ENCODE measurements around the gene EDC4. TPM values are rescaled to one million over a fixed set of nuclear protein-coding genes. Genes with fewer than 3 reads are reported as not detected.
"Not testable (repeated sequence)": the region's sequence is repeated elsewhere in the genome, so short reads cannot be mapped to it uniquely, and the experiment has no call there.

Gene EDC4
- total RNA-seq, 4 donors from 2014 or later = 36.7 to 62.4 (median 55.6) TPM

GRCh38 chr16:67833415-67834241 is 39.2 kb upstream of the EDC4 start:
- Histone ChIP-seq H3K9me3 (no peaks in the 10 kb centered on the region), H3K4me1 (peaks cover 0 to 25% (median 9%) of the 10 kb centered on the region in 4 donors), H3K36me3 (peaks cover 0 to 39% (median 4%) of the 10 kb centered on the region in 3 donors), H3K27ac (peak overlapping the region in 3 of 4 donors; percentile 79 to 86 (median 80)), H3K4me3 (peak overlapping the region; percentile 69 to 88 (median 82)), H3K27me3 (no peaks in the 10 kb centered on the region)
- TF ChIP-seq EP300 (IDR thresholded peaks at IDR 0.05) = peak; percentile 33 to 72
- no peak for TF ChIP-seq CTCF (IDR thresholded peaks at IDR 0.05)
- TF ChIP-seq POLR2A (IDR thresholded peaks at IDR 0.05) = peak; percentile 17 to 69
- 0 to 1% methylated on average over 41 to 46 of the region's 49 CpGs for WGBS, 2 donors
- peak; percentile 90 to 96 for DNase-seq (ENCODE audit: low spot score in 2 of 2)

- H3K4me3 ChIP-seq = peak overlapping the region; percentile 69 to 88 (median 82)
- DNase-seq (ENCODE audit: low spot score in 2 of 2) = no peak
- H3K27me3 ChIP-seq = no peaks in the 10 kb centered on the region
- peaks cover 0 to 33% (median 4%) of the 10 kb centered on the region in 3 donors for H3K36me3 ChIP-seq
- H3K27ac ChIP-seq = peak overlapping the region in 3 of 4 donors; percentile 26 to 86 (median 80)
- H3K9me3 ChIP-seq = no peaks in the 10 kb centered on the region
- peaks cover 0 to 25% (median 9%) of the 10 kb centered on the region in 4 donors for H3K4me1 ChIP-seq
- TF ChIP-seq EP300 (IDR thresholded peaks at IDR 0.05) = no peak
- TF ChIP-seq POLR2A (IDR thresholded peaks at IDR 0.05) = no peak
- TF ChIP-seq CTCF (IDR thresholded peaks at IDR 0.05) = no peak
- 68 to 81% methylated on average over 10 of the region's 10 CpGs for WGBS, 2 donors
These were observed 38.6 kb upstream of the EDC4 start for GRCh38 chr16:67834242-67834614.

- DNase-seq (ENCODE audit: low spot score in 2 of 2); H3K4me3 ChIP-seq; H3K27ac ChIP-seq; H3K36me3 ChIP-seq; H3K27me3 ChIP-seq; H3K9me3 ChIP-seq: not testable (repeated sequence)
- peaks cover 0 to 23% (median 12%) of the 10 kb centered on the region in 4 donors for H3K4me1 ChIP-seq
- WGBS, 2 donors = 91 to 98% methylated on average over 10 of the region's 10 CpGs
These were observed 35.7 kb upstream of the EDC4 start for GRCh38 chr16:67837190-67837589.

- no peaks in the 10 kb centered on the region for H3K27me3 ChIP-seq
- WGBS, 2 donors = 84 to 85% methylated on average over 2 of the region's 2 CpGs
- TF ChIP-seq POLR2A (IDR thresholded peaks at IDR 0.05) (no peak), EP300 (IDR thresholded peaks at IDR 0.05) (no peak), CTCF (IDR thresholded peaks at IDR 0.05) (no peak)
- H3K27ac ChIP-seq = no peak overlapping the region
- H3K36me3 ChIP-seq = no peaks in the 10 kb centered on the region
- H3K4me3 ChIP-seq = no peak overlapping the region
- peaks cover 0 to 17% (median 11%) of the 10 kb centered on the region in 4 donors for H3K4me1 ChIP-seq
- no peak for DNase-seq (ENCODE audit: low spot score in 2 of 2)
- H3K9me3 ChIP-seq = no peaks in the 10 kb centered on the region
These were observed 35.0 kb upstream of the EDC4 start for GRCh38 chr16:67837811-67838210.

GRCh38 chr16:67841198-67841815 is 31.5 kb upstream of the EDC4 start:
- no peaks in the 10 kb centered on the region for H3K9me3 ChIP-seq
- H3K27ac ChIP-seq = peak overlapping the region; percentile 97 to 100 (median 99)
- WGBS, 2 donors = 48 to 49% methylated on average over 15 to 17 of the region's 17 CpGs

More at GRCh38 chr16:67841198-67841815, 31.5 kb upstream of the EDC4 start:
- peak overlapping the region; percentile 51 to 100 (median 72) for H3K4me3 ChIP-seq
- DNase-seq (ENCODE audit: low spot score in 2 of 2) = no peak
- H3K4me1 ChIP-seq = peaks cover 0 to 41% (median 36%) of the 10 kb centered on the region in 4 donors
- no peaks in the 10 kb centered on the region for H3K27me3 ChIP-seq
- H3K36me3 ChIP-seq = no peaks in the 10 kb centered on the region
- TF ChIP-seq CTCF (IDR thresholded peaks at IDR 0.05) (no peak), EP300 (IDR thresholded peaks at IDR 0.05) (no peak), POLR2A (IDR thresholded peaks at IDR 0.05) (no peak)

All from tibial nerve (tissue), 4 donors.